Osteocyte (in vitro differentiated cells): ENCODE measurements around the gene CTNNBIP1. TPM values are rescaled to one million over a fixed set of nuclear protein-coding genes. Genes with fewer than 3 reads are reported as not detected.

Experiments used
- DNase-seq: peaks from one replicate; pipeline ENCODE4 v3.0.0; 2021; ENCODE audit warnings: mixed read lengths; ENCODE audit not compliant: unreplicated experiment; ENCODE audit errors: extremely low spot score
- H3K27ac Mint-ChIP-seq: one replicate; pipeline ENCODE4 v1.8.0; 2021; ENCODE audit warnings: mild to moderate bottlenecking, mixed read lengths; ENCODE audit not compliant: unreplicated experiment
- H3K27me3 Mint-ChIP-seq: one replicate; pipeline ENCODE4 v1.8.0; 2021; ENCODE audit warnings: mixed read lengths; ENCODE audit not compliant: unreplicated experiment
- H3K36me3 Mint-ChIP-seq: one replicate; pipeline ENCODE4 v1.8.0; 2021; ENCODE audit warnings: mixed read lengths; ENCODE audit not compliant: unreplicated experiment
- H3K4me1 Mint-ChIP-seq: one replicate; pipeline ENCODE4 v1.8.0; 2021; ENCODE audit warnings: mixed read lengths; ENCODE audit not compliant: unreplicated experiment
- H3K4me3 Mint-ChIP-seq: one replicate; pipeline ENCODE4 v1.8.0; 2021; ENCODE audit warnings: mild to moderate bottlenecking, moderate library complexity, mixed read lengths; ENCODE audit not compliant: unreplicated experiment
- H3K9me3 Mint-ChIP-seq: one replicate; pipeline ENCODE4 v1.8.0; 2021; ENCODE audit warnings: mixed read lengths; ENCODE audit not compliant: unreplicated experiment
- CTCF ChIP-seq: fragments of 200-600 bp; sonication (generic); IDR thresholded peaks from 2 replicates; pipeline ENCODE4 v1.5.0; 2021; ENCODE audit warnings: antibody characterized with exemption, mild to moderate bottlenecking, moderate library complexity
- total RNA-seq: library from RNA; stranded (reverse); gene quantifications from 2 replicates; pipeline ENCODE4 v1.2.1, GENCODE V29; 2021

CTNNBIP1 gene
- total RNA-seq, 1 donor from 2014 or later: 27.6 TPM

DNA sequence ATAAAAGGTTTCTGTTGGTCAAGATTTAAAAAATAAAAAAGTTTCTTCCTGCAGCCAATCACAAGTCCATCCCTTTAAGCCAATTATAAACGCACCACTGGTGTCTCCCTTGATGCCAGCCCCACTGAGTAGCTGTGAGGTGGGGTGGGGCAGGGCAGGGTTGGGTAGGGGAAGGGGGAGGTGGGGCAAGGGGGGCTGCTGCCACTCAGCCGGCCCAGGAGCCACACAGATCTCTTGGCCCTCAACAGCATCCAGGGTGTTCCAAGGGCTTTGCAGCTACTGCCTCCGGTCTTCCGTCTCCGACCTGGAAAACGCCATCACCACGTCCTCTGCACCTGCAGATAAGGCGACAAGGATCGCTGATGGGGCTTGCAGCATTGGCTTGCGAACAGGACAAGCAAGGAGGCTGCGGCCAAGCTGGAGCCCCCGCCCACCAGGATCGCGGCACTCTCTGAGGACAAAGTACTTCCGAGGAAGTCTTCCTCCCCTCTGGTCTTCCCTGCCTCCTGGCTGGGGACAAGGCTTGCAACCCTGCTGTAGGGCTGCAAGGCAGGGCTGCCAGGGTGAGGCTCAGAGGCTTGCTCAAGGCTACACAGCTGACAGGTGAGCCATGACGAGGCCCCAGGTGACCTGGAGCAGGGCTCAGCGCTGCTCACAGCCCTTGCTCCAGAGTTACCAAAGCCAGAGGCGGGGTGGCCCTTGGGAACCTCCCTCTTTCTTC lies 59.5 kb downstream of the CTNNBIP1 start:
- H3K4me1 Mint-ChIP-seq: peaks cover 38% of the 10 kb centered on the region
- H3K27ac Mint-ChIP-seq: no peak overlapping the region
- H3K27me3 Mint-ChIP-seq: no peaks in the 10 kb centered on the region
- no peak overlapping the region for H3K4me3 Mint-ChIP-seq
- no peak for DNase-seq
- no peaks in the 10 kb centered on the region for H3K9me3 Mint-ChIP-seq
- H3K36me3 Mint-ChIP-seq: peaks cover 10% of the 10 kb centered on the region
- TF ChIP-seq CTCF: no peak

- peaks cover 8% of the 10 kb centered on the region for H3K36me3 Mint-ChIP-seq
- no peak overlapping the region for H3K27ac Mint-ChIP-seq
- peaks cover 38% of the 10 kb centered on the region for H3K4me1 Mint-ChIP-seq
- H3K27me3 Mint-ChIP-seq: no peaks in the 10 kb centered on the region
- no peaks in the 10 kb centered on the region for H3K9me3 Mint-ChIP-seq
- no peak for DNase-seq
- no peak for TF ChIP-seq CTCF
- H3K4me3 Mint-ChIP-seq: no peak overlapping the region
These were observed 60.2 kb downstream of the CTNNBIP1 start for GRCh38 chr1:9849691-9850441.

DNA sequence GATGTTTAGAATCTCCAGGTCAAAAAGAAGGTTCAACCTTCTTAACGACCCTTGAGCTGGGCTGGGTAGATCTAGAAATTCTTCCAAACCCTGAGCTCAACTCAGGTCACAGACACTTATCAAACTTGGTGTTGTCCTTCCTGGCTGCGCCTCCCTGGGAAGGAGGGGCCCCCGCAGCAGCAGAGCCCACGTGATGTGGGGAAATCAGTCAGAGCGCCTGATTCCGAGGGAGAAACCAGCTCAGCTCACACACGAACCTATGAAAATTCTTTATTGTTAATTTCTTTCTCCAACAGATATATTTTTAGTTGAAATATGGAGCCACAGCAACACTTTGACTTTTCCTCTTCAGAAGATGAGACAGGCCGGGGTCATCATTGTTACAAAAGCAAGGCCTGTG lies 62.0 kb downstream of the CTNNBIP1 start:
- Mint-ChIP-seq H3K4me1 (peaks cover 33% of the 10 kb centered on the region), H3K36me3 (no peaks in the 10 kb centered on the region), H3K9me3 (no peaks in the 10 kb centered on the region), H3K27ac (no peak overlapping the region), H3K27me3 (no peaks in the 10 kb centered on the region), H3K4me3 (no peak overlapping the region)
- no peak for TF ChIP-seq CTCF
- no peak for DNase-seq

DNA sequence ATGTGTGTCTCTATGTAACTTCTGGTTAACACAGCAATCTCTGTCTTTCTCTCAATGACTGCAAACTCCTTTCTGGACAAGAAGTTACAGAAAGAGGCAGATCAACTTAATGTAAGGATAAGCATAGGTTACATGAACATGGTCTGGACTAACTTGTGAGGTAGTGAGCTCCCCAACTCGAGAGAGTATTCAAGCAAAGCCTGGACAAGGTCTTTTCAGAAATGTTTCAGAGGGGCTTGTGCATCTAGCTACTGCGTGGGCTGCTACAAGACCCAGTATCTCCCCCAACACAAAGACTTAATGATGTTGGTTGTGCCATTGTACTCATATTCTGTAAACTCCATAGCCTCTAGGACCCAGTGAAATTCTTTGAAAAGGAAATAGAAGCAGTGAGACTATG lies 62.8 kb downstream of the CTNNBIP1 start:
- TF ChIP-seq CTCF: no peak
- Mint-ChIP-seq H3K27me3 (no peaks in the 10 kb centered on the region), H3K4me3 (no peak overlapping the region), H3K4me1 (peaks cover 31% of the 10 kb centered on the region), H3K27ac (no peak overlapping the region), H3K36me3 (no peaks in the 10 kb centered on the region), H3K9me3 (no peaks in the 10 kb centered on the region)
- DNase-seq: no peak

DNA sequence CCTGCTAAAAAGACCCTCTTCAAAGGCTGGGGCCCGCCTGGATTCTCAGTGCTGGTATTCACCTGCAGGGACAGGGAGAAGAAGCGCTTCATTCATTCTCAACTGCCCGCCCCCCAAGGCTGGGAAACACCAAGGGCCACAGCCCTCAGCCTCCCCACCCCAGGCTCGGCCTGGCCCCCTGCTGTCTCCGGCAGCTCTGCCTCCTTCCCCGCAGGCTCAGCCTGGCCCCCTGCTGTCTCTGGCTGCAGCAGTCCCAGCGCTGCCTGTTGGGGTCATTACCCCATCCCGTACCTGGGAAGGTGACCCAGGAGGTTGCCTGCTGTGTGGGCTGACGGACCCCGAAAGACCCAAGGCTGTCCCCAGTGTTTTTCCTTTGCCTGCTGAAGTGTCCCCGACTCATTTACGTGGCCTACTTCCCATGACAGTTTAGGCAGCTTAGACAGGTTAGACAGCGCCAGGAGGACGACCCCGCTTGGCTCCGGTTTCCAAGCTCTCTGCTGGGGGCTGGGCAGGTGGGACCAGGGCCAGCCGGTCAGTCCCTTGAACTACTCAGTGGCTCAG lies 63.4 kb downstream of the CTNNBIP1 start:
- Mint-ChIP-seq H3K27me3 (no peaks in the 10 kb centered on the region), H3K4me1 (peaks cover 31% of the 10 kb centered on the region), H3K36me3 (no peaks in the 10 kb centered on the region), H3K9me3 (no peaks in the 10 kb centered on the region), H3K4me3 (no peak overlapping the region), H3K27ac (no peak overlapping the region)
- TF ChIP-seq CTCF: no peak
- DNase-seq: no peak
